Activated CD4-positive, alpha-beta T cell treated with anti-CD3 and anti-CD28 coated beads, Interleukin-10, Interleukin-2, amounts not matched to agents 100 ng/mL and 50 ng/mL, durations not matched to agents 16 hours and 8 hours (primary cell): Measurements from ENCODE around the gene BNC2.

Experiments used
- DNase-seq: peaks from one replicate; pipeline ENCODE4 v3.0.0-alpha.2; 2020

The BNC2 gene

DNA sequence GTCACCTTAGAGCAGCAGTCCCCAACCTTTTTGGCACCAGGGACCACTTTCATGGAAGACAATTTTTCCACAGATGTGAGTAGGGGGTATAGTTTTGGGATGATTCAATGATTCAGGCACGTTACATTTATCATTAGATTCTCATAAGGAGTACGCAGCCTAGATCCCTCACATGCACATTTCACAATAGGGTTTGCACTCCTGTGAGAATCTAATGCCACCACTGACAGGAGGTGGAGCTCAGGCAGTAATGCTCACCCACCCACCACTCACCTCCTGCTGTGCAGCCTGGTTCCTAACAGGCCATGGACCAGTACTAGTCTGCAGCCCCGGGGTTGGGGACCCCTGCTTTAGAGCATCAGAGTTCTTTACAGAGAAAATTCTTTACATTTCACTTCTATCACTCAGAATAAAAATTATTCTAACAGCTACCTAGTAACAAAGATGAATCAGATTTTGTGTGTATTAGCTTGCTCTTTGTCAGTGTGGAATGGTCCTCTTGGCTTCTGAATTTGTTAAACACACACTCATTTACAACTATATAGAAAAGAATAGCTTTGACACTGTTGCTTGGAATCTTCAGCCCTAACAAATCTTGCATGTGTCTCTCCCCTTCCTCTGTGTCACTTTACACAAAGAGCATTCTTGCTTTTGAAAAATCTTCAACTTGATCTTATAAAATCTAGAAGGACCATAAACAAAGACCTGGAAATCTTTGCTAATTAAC lies 438.6 kb downstream of the BNC2 start:
- DNase-seq: no peak

- no peak for DNase-seq
Measured at GRCh38 chr9:16429671-16430070, 440.8 kb downstream of the BNC2 start.

DNA sequence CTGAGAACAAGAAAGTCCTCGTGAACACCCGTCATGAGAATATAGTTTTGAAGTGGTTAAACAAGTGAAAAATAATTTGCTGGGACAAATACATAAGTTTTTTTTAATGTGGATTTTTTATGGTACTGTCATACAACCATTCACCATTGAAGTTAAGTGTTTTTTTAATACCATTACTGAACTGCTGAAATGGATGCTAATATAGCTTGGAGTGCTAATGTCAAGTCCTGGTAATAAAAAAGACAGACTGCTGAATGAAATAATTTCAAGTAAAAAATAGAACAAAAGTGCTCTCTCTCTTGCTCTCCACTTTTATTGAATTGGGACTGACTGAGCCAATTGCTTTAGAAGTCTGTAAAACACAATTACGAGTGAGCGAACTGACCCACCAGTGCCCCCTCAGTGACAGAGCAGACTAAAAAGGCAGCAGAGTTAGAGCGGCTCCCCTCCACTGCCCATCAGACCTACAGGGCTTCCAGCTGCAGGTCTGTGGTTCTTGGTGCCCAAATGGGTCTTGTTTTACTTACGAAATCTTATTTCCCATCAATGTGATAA lies 442.5 kb downstream of the BNC2 start:
- DNase-seq: no peak

- no peak for DNase-seq
Measured at GRCh38 chr9:16426716-16427115, 443.8 kb downstream of the BNC2 start.

DNA sequence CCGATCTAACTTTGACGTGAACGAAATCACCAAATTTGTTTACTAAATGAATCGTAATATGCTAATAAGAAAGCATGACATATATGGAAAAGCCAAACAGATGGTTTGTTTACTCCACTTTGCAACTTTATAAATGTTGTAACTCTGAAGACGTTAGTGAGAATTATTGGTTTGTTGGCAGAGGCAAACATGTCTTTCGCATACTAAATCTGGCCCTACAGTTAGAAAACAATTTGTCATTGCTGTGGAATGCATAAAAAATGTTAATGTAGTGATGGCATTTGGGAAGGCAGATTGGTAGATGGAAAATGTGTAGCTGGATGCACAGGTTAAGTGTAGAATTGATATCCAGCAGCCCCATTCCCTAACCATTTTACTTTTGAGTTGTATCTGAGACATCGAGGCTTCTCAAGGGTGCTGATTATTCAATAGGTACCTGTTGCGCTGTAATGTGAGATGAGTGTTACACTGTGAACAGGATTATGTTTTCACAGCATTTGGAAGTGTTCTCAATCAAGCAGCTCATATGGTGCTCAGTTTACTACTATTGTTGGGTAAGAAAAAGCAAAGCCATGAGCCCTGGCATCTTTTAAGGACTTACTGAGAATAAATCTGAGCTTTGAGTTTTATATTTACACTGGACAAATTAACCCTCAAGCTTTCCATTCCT lies 444.8 kb downstream of the BNC2 start:
- no peak for DNase-seq

DNA sequence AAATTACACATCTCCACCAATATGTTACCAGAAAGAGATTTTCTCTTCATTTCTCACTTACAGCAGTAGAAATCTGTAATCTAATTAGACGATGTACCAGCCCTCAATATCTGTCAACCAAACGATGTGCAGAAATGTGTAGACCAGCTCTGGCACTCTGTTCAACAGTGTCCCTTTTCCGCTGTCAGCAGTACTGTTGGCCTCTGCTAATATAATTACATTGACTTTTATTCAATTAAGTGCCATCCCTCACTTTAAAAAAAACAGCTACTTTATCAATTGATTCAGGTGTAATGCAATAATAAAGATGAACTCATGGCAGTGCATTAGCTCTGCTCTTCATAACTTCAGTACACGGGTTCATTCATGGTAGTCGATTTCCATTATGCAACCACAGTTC lies 448.4 kb downstream of the BNC2 start:
- no peak for DNase-seq

- no peak for DNase-seq
Measured at GRCh38 chr9:16421532-16421931, 448.9 kb downstream of the BNC2 start.

DNA sequence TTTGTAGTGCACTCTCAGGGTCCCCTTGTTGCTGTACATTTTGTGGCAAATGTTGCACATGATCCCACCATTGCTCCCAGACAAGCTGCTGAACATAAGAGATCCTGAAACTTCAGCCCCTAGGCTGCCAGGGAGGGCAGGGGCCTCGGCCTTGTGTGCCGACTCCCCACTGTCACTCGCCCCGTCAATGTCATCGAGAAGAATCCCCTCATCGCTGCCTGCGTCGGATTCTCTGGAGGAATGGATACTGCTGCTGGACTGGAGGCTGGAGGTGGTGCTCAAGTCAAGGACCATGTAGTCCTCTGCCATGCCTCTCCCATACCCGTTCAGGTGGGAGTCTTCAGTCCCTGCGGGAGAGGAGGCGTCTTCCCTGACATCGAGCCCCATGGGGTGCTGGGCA lies 451.3 kb downstream of the BNC2 start:
- no peak for DNase-seq

GRCh38 chr9:16418721-16419120 lies 451.7 kb downstream of the BNC2 start:
- no peak for DNase-seq

DNA sequence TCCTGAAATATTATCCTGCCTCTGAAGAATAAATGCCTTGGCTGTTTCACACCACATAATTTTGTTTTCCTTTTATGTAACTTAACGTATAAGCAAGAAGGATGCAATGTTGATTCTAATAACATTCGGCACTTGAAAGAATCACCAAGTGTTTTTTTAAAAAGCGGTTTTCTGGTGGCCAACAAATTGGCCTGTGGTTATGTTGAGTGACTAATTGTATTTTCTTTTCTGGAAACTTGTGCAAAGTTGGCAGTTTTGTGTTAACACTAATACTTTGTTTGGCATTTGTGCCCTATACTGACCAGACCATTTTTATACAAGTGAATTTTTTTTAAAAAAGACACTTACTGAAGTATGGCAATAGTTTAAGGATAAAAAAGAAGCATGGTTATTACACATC lies 452.7 kb downstream of the BNC2 start:
- DNase-seq: no peak

DNA sequence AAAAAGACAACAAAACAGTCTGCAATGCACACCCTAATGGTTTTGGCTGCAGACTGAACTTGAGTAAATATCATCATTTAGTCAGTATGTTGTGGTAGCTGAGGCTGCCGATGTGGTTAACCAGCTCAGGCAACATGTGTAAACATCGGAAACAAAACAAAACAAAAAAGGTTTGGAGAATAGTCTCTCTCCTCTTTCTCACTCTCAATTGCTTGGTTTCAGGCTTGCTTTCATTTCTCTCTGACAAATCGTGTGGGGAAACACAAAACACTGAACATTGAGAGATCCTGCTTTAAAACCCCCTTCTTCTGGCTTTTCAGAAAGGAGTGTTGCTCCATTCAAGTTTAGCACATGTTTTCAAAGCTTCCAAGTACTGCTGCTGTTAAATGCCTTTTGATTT lies 453.3 kb downstream of the BNC2 start:
- peak; percentile 6 for DNase-seq

DNA sequence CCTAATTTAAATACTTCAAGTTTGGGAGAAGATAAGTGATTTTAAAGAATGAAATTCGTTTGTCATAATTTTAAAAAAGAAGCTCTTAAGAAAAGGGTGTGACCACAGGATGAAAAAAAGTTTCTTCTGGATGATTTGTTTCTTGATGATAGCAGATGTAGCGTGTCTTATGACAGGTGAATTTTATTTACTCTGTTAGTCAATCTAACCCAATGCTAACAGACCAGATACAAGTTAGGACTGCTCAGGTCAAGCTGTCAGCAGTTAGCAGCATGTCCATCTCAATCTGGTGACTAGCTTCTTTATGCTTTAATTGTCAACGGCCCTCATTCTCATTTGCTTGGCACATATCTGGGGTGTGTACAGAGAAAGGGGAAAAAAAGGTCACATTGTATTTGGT lies 456.0 kb downstream of the BNC2 start:
- DNase-seq: no peak

- no peak for DNase-seq
Measured at GRCh38 chr9:16413509-16414016, 456.9 kb downstream of the BNC2 start.

- DNase-seq: no peak
Measured at GRCh38 chr9:16412740-16413139, 457.7 kb downstream of the BNC2 start.

DNA sequence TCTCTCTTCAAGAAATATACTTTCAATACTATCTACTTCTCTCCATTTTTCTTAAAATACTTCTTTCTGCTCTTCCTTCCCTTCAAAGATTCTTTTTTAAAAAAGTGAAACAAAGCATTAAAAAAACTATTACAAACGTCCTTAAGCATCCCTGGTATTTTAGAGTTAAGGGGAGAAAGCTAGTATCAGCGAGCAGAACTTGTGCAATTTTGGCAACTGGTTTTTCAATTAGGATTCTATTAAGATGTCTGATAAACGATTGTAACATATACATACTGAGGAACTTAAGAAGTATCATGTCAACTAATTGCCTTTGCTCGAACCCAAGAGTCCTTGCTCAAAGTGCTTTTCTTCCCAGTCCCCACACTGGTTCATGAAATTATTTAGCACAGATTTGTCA lies 459.2 kb downstream of the BNC2 start:
- no peak for DNase-seq

GRCh38 chr9:16410601-16411280 lies 459.7 kb downstream of the BNC2 start:
- DNase-seq: no peak

DNA sequence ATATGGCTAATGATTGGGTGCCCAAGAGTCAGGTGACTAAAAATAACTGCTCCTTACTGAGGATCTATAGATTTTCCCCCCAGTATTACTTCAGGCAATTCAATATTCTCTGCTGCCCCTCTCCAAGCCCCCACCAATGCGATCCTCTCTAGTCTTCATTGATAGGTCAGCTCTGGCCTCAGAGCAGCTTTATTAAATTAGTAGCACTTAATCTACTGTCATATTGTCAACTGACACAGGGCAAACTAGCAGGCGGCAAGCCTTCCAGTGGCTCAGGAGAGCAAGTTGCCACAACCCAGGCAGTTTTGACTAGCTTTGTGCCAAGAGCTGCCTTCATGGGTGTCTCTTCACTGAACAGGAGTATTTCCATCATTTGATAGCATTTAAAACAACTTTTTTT lies 462.9 kb downstream of the BNC2 start:
- DNase-seq: no peak

DNA sequence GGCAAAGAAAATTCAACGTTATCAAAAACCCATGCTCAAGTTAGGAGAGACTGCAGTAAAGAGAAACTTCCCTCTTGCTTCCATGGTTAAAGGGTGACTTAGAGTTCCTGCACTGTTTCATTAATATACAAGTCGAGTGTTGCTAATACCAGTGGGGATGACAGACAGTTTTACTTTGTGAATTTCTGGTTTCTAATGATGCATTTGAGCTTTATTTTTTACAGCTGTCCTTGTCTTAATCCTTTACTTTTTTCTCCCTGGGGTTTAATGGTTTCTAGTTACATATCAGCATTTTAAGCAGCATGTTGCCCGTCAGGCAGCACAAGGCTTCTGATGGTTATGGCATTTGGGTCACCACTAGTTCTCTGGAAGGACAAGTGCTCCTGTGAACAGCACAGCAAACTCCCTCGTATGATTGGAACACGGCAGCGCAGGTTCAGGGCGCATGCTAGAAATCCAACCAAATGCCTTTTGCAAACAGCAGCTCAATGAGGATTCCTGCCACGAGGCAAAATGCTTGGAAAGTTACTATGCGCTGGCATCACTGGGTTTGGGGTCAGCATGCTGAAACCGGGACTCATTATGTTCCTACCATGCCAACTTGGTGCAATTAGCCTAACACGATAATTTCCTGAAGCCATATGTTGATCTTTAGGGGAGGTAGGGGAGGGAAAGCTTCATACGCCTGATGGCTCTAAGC lies 463.8 kb downstream of the BNC2 start:
- no peak for DNase-seq

DNA sequence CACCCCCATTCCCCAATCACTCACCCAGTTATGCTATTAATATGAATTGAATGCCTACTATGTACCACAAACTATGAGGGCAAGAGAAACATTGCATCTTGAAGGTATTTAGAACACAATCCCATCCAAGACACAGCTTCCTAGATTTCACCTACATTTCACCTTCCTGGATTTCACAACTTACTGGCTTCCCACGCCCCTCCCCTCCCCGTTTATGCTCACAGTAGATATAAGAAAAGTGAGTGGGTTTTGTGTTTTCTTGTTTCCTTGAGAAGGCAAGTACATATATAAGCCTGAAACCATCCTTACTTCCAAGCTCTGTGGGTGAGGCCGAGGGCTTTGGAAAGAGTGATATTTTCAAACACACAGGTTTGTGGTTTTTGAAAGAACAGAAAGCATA lies 465.0 kb downstream of the BNC2 start:
- no peak for DNase-seq

DNA sequence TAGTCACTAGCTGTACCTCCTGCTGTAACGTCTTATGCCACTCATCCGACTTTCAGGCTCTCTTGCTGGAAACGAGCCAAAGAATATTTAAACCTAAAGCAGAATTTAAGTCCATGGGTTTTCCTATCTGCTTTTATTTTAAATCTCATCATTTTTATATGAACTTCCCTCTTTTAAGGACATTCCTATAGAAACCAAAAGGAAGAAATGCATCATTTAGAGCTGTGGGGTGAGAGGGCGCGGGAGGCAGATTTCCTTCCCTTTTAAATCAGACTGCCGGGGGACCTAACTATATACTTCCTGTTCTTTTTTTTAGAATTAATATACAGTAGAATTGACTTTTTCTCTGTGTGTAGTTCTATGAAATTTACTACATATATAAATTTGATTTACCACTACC lies 468.8 kb downstream of the BNC2 start:
- DNase-seq: no peak

DNA sequence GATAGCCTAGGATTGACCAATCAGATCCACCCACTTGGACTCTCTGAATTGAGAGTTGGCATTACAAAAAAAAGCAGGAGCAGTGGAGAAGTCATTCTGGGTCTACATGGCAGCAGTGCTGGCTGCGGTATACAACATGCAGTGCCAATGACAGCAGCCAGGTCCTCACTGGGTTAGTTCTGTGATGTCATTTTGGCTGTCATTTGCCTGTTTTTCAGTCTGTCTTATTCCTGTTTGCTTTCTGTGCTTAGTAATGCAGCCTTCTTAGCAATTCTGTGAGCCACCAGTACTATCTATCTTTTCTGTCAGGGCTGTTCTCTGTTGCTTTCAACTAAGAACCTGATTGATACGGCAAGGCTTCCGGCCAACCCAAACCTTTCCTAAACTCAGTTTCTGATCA lies 471.8 kb downstream of the BNC2 start:
- no peak for DNase-seq

- no peak for DNase-seq
Measured at GRCh38 chr9:16396389-16396788, 474.1 kb downstream of the BNC2 start.

GRCh38 chr9:16391369-16391768 lies 479.1 kb downstream of the BNC2 start:
- no peak for DNase-seq
